ENCODE measurements around the gene SLC35F5.
"Not testable (repeated sequence)": the region's sequence is repeated elsewhere in the genome, so short reads cannot be mapped to it uniquely, and the experiment has no call there.

SLC35F5 gene

GRCh38 chr2:113697516-113697915, 58.9 kb downstream of the SLC35F5 start:
- DNase-seq (ENCODE audit: low spot score): no peak

GRCh38 chr2:113694438-113694837, 62.0 kb downstream of the SLC35F5 start:
- DNase-seq (ENCODE audit: low spot score): no peak

- no peak for DNase-seq (ENCODE audit: low spot score)
These were observed 63.6 kb downstream of the SLC35F5 start for GRCh38 chr2:113692698-113693428.

GRCh38 chr2:113690871-113691270, 65.6 kb downstream of the SLC35F5 start:
- DNase-seq (ENCODE audit: low spot score): not testable (repeated sequence)

- DNase-seq (ENCODE audit: low spot score): no peak
These were observed 69.9 kb downstream of the SLC35F5 start for GRCh38 chr2:113686537-113686936.

- no peak for DNase-seq (ENCODE audit: low spot score)
These were observed 71.0 kb downstream of the SLC35F5 start for GRCh38 chr2:113685471-113685870.

GRCh38 chr2:113679457-113679856, 77.0 kb downstream of the SLC35F5 start:
- no peak for DNase-seq (ENCODE audit: low spot score)

GRCh38 chr2:113677330-113677729, 79.1 kb downstream of the SLC35F5 start:
- no peak for DNase-seq (ENCODE audit: low spot score)

- DNase-seq (ENCODE audit: low spot score): no peak
These were observed 79.7 kb downstream of the SLC35F5 start for GRCh38 chr2:113676623-113677266.

- DNase-seq (ENCODE audit: low spot score): no peak
These were observed 80.6 kb downstream of the SLC35F5 start for GRCh38 chr2:113675875-113676274.

GRCh38 chr2:113672326-113672932, 84.0 kb downstream of the SLC35F5 start:
- DNase-seq (ENCODE audit: low spot score): no peak

GRCh38 chr2:113669013-113669412, 87.4 kb downstream of the SLC35F5 start:
- DNase-seq (ENCODE audit: low spot score): not testable (repeated sequence)

GRCh38 chr2:113664761-113665533, 91.5 kb downstream of the SLC35F5 start:
- not testable (repeated sequence) for DNase-seq (ENCODE audit: low spot score)

- DNase-seq (ENCODE audit: low spot score): not testable (repeated sequence)
These were observed 93.0 kb downstream of the SLC35F5 start for GRCh38 chr2:113663285-113664060.
